ENCODE measurements around the gene CSF1. TPM values are rescaled to one million over a fixed set of nuclear protein-coding genes. Genes with fewer than 3 reads are reported as not detected.

The CSF1 gene
- total RNA-seq, 1 experiment from 2014 or later, result 3.0 TPM

- intact Hi-C loops (cut with micrococcal nuclease), result no loop called here
- ChIA-PET RAD21 (ENCODE audit: low non-redundant PET in 1 of 2, low total read pairs in 2 of 2, uncharacterized antibody in 2 of 2, unreplicated experiment in 2 of 2) (no interaction called here), CTCF (no interaction called here)
These were observed 5.2 kb upstream of the CSF1 start for GRCh38 chr1:109905491-109905890.

GRCh38 chr1:109906160-109906838 is 4.3 kb upstream of the CSF1 start:
- no peak overlapping the region for H3K4me2 ChIP-seq (ENCODE audit: low read length)
- intact Hi-C loops (cut with micrococcal nuclease), result no loop called here
- H3K36me3 ChIP-seq (ENCODE audit: control insufficient read depth in 1 of 2, insufficient read depth in 2 of 2, low read length in 2 of 2), result no peaks in the 10 kb centered on the region
- H4K20me1 ChIP-seq (ENCODE audit: insufficient read depth), result no peaks in the 10 kb centered on the region
- TF ChIP-seq ZFX (IDR thresholded peaks at IDR 0.05) (no peak), CBX3 (IDR thresholded peaks at IDR 0.05; ENCODE audit: low read depth) (no peak), JUND (IDR thresholded peaks at IDR 0.05) (no peak), ELF1 (IDR thresholded peaks at IDR 0.05; ENCODE audit: borderline replicate concordance, low read depth) (no peak), YY1 (IDR thresholded peaks at IDR 0.05; ENCODE audit: extremely low read depth, insufficient replicate concordance, low read depth, low read length) (no peak), REST (IDR thresholded peaks at IDR 0.05; ENCODE audit: low read depth) (no peak), POLR2A (IDR thresholded peaks at IDR 0.05; ENCODE audit: borderline replicate concordance, extremely low read depth, insufficient read depth, insufficient read length) (no peak), ZNF274 (IDR thresholded peaks at IDR 0.05; ENCODE audit: low read depth, low read length) (no peak), POLR2AphosphoS5 (IDR thresholded peaks at IDR 0.05; ENCODE audit: low read depth, low read length) (no peak), RAD21 (IDR thresholded peaks at IDR 0.05; ENCODE audit: low read depth) (no peak), EZH2 (IDR thresholded peaks at IDR 0.05) (no peak)
- H3K27me3 ChIP-seq (ENCODE audit: insufficient read depth, low read length), result no peaks in the 10 kb centered on the region
- H3K9me3 ChIP-seq (ENCODE audit: control insufficient read depth in 1 of 2, insufficient read depth in 1 of 2, low read depth in 1 of 2, low read length in 2 of 2), result no peaks in the 10 kb centered on the region
- POLR2A ChIA-PET, result no interaction called here
- RAD21 ChIA-PET (ENCODE audit: low non-redundant PET in 1 of 2, low total read pairs in 2 of 2, uncharacterized antibody in 2 of 2, unreplicated experiment in 2 of 2), result no interaction called here
- no peaks in the 10 kb centered on the region for H3K79me2 ChIP-seq (ENCODE audit: insufficient read depth, low read length)
- DNase-seq (ENCODE audit: low read depth, low spot score) (no peak), ATAC-seq (no peak)
- H3K4me3 ChIP-seq (replicated peaks in 1 of 2; ENCODE audit: low read depth in 1 of 2, low read length in 2 of 2), result no peak overlapping the region
- CTCF ChIA-PET, result no interaction called here
- H3K9ac ChIP-seq (ENCODE audit: low read length), result no peak overlapping the region
- no TSS peak for BruUV-seq (replicated peaks)
- no peak overlapping the region for H3K27ac ChIP-seq (ENCODE audit: low read depth, low read length)
- H2AFZ ChIP-seq (ENCODE audit: low read depth, low read length, poor library complexity, severe bottlenecking), result no peak overlapping the region
- H3K4me1 ChIP-seq (ENCODE audit: control insufficient read depth in 1 of 2, insufficient read depth in 2 of 2, low read length in 2 of 2), result peaks cover 0 to 17% of the 10 kb centered on the region in 2 experiments; a peak in 2 of 4 replicates
- H3K9me2 ChIP-seq (ENCODE audit: insufficient read depth), result no peaks in the 10 kb centered on the region

More at GRCh38 chr1:109905491-109905890, 5.2 kb upstream of the CSF1 start:
- Histone ChIP-seq H3K27ac (ENCODE audit: low read depth, low read length) (no peak overlapping the region), H3K27me3 (ENCODE audit: insufficient read depth, low read length) (no peaks in the 10 kb centered on the region), H3K79me2 (ENCODE audit: insufficient read depth, low read length) (no peaks in the 10 kb centered on the region), H3K9ac (ENCODE audit: low read length) (no peak overlapping the region), H3K36me3 (ENCODE audit: control insufficient read depth in 1 of 2, insufficient read depth in 2 of 2, low read length in 2 of 2) (no peaks in the 10 kb centered on the region), H2AFZ (ENCODE audit: low read depth, low read length, poor library complexity, severe bottlenecking) (no peak overlapping the region), H3K9me3 (ENCODE audit: control insufficient read depth in 1 of 2, insufficient read depth in 1 of 2, low read depth in 1 of 2, low read length in 2 of 2) (no peaks in the 10 kb centered on the region), H3K9me2 (ENCODE audit: insufficient read depth) (no peaks in the 10 kb centered on the region), H3K4me2 (ENCODE audit: low read length) (no peak overlapping the region), H4K20me1 (ENCODE audit: insufficient read depth) (no peaks in the 10 kb centered on the region), H3K4me1 (ENCODE audit: control insufficient read depth in 1 of 2, insufficient read depth in 2 of 2, low read length in 2 of 2) (peaks cover 0 to 16% of the 10 kb centered on the region in 2 experiments; a peak in 2 of 4 replicates), H3K4me3 (replicated peaks in 1 of 2; ENCODE audit: low read depth in 1 of 2, low read length in 2 of 2) (no peak overlapping the region)
- POLR2A ChIA-PET, result no interaction called here
- ATAC-seq, result no peak
- BruUV-seq (replicated peaks), result no TSS peak
- DNase-seq (ENCODE audit: low read depth, low spot score), result no peak
- TF ChIP-seq SIN3A (IDR thresholded peaks at IDR 0.05; ENCODE audit: low read depth) (no peak), RAD21 (IDR thresholded peaks at IDR 0.05; ENCODE audit: low read depth) (no peak), TCF7L2 (IDR thresholded peaks at IDR 0.05; ENCODE audit: borderline replicate concordance, extremely low read depth, insufficient read depth, insufficient read length) (no peak), EGR1 (IDR thresholded peaks at IDR 0.05; ENCODE audit: low read depth) (no peak), FOSL1 (IDR thresholded peaks at IDR 0.05; ENCODE audit: low read depth) (no peak), YY1 (IDR thresholded peaks at IDR 0.05; ENCODE audit: extremely low read depth, insufficient replicate concordance, low read depth, low read length) (no peak), EZH2phosphoT487 (IDR thresholded peaks at IDR 0.05; ENCODE audit: borderline replicate concordance) (no peak), JUND (IDR thresholded peaks at IDR 0.05) (no peak)
